ENCODE data around the gene THBS1.

Gene THBS1

GRCh38 chr15:39552556-39552955 is 28.3 kb upstream of the THBS1 start:
- Histone ChIP-seq H4K20me1 (ENCODE audit: low read depth, low read length) (no peaks in the 10 kb centered on the region), H2AFZ (ENCODE audit: low read depth, low read length, severe bottlenecking) (no peak overlapping the region), H3K4me2 (ENCODE audit: low read depth, low read length, poor library complexity, severe bottlenecking) (no peak overlapping the region), H3K9me2 (replicated peaks; ENCODE audit: insufficient read depth, low read length) (no peaks in the 10 kb centered on the region), H3K79me2 (ENCODE audit: insufficient read depth, low read length) (no peaks in the 10 kb centered on the region), H3K9me3 (ENCODE audit: insufficient read depth, low read length) (no peaks in the 10 kb centered on the region), H3K36me3 (ENCODE audit: low read length) (no peaks in the 10 kb centered on the region), H3F3A (ENCODE audit: insufficient read depth) (no peaks in the 10 kb centered on the region), H3K4me3 (ENCODE audit: insufficient read depth, low read length, poor library complexity, severe bottlenecking) (no peak overlapping the region), H3K27ac (ENCODE audit: low read depth, low read length) (no peak overlapping the region), H3K27me3 (ENCODE audit: low read length) (no peaks in the 10 kb centered on the region), H3K9ac (ENCODE audit: low read length) (no peak overlapping the region)
- no peak for TF ChIP-seq EZH2phosphoT487 (conservative IDR thresholded peaks at IDR 0.05; ENCODE audit: low read length)
- TF ChIP-seq CTCF (IDR thresholded peaks at IDR 0.05; ENCODE audit: insufficient read depth, low read length, poor library complexity, severe bottlenecking): no peak

- no peaks in the 10 kb centered on the region for H3K79me2 ChIP-seq (ENCODE audit: insufficient read depth, low read length)
- TF ChIP-seq EZH2phosphoT487 (conservative IDR thresholded peaks at IDR 0.05; ENCODE audit: low read length): no peak
- no peak for TF ChIP-seq CTCF (IDR thresholded peaks at IDR 0.05; ENCODE audit: insufficient read depth, low read length, poor library complexity, severe bottlenecking)
- no peak overlapping the region for H3K27ac ChIP-seq (ENCODE audit: low read depth, low read length)
- no peak overlapping the region for H3K9ac ChIP-seq (ENCODE audit: low read length)
- no peaks in the 10 kb centered on the region for H3F3A ChIP-seq (ENCODE audit: insufficient read depth)
- H3K27me3 ChIP-seq (ENCODE audit: low read length): no peaks in the 10 kb centered on the region
- no peaks in the 10 kb centered on the region for H4K20me1 ChIP-seq (ENCODE audit: low read depth, low read length)
- H3K4me3 ChIP-seq (ENCODE audit: insufficient read depth, low read length, poor library complexity, severe bottlenecking): no peak overlapping the region
- H2AFZ ChIP-seq (ENCODE audit: low read depth, low read length, severe bottlenecking): no peak overlapping the region
- H3K9me3 ChIP-seq (ENCODE audit: insufficient read depth, low read length): no peaks in the 10 kb centered on the region
- H3K9me2 ChIP-seq (replicated peaks; ENCODE audit: insufficient read depth, low read length): no peaks in the 10 kb centered on the region
- no peaks in the 10 kb centered on the region for H3K36me3 ChIP-seq (ENCODE audit: low read length)
- H3K4me2 ChIP-seq (ENCODE audit: low read depth, low read length, poor library complexity, severe bottlenecking): no peak overlapping the region
Measured at GRCh38 chr15:39553947-39554693, 26.8 kb upstream of the THBS1 start.

GRCh38 chr15:39554746-39555387 is 26.0 kb upstream of the THBS1 start:
- Histone ChIP-seq H3K9me2 (replicated peaks; ENCODE audit: insufficient read depth, low read length) (no peaks in the 10 kb centered on the region), H3K9ac (ENCODE audit: low read length) (no peak overlapping the region), H3K9me3 (ENCODE audit: insufficient read depth, low read length) (no peaks in the 10 kb centered on the region), H2AFZ (ENCODE audit: low read depth, low read length, severe bottlenecking) (no peak overlapping the region), H3K27me3 (ENCODE audit: low read length) (no peaks in the 10 kb centered on the region), H3K4me3 (ENCODE audit: insufficient read depth, low read length, poor library complexity, severe bottlenecking) (no peak overlapping the region), H3K36me3 (ENCODE audit: low read length) (no peaks in the 10 kb centered on the region), H3F3A (ENCODE audit: insufficient read depth) (no peaks in the 10 kb centered on the region), H3K27ac (ENCODE audit: low read depth, low read length) (no peak overlapping the region), H4K20me1 (ENCODE audit: low read depth, low read length) (no peaks in the 10 kb centered on the region), H3K4me2 (ENCODE audit: low read depth, low read length, poor library complexity, severe bottlenecking) (no peak overlapping the region), H3K79me2 (ENCODE audit: insufficient read depth, low read length) (no peaks in the 10 kb centered on the region)
- no peak for TF ChIP-seq CTCF (IDR thresholded peaks at IDR 0.05; ENCODE audit: insufficient read depth, low read length, poor library complexity, severe bottlenecking)
- TF ChIP-seq EZH2phosphoT487 (conservative IDR thresholded peaks at IDR 0.05; ENCODE audit: low read length): no peak

Measured in SU-DHL-6 (cell line).